Hepatocyte (in vitro differentiated cells): ENCODE measurements around the gene C3orf20. TPM values are rescaled to one million over a fixed set of nuclear protein-coding genes. Genes with fewer than 3 reads are reported as not detected.

Source experiments
- DNase-seq: peaks from one replicate; pipeline ENCODE4 v3.0.0-alpha.2; 2016; ENCODE audit warnings: low spot score
- H2AFZ ChIP-seq: fragments of 200-600 bp; sonication (generic); 2 replicates; pipeline ENCODE4 v1.6.0; 2016; ENCODE audit warnings: antibody characterized with exemption, mild to moderate bottlenecking
- H3K27ac ChIP-seq: fragments of 200-600 bp; sonication (generic); 2 replicates; pipeline ENCODE4 v1.5.1; 2016; ENCODE audit warnings: mild to moderate bottlenecking
- H3K27me3 ChIP-seq: fragments of 200-600 bp; sonication (generic); 2 replicates; pipeline ENCODE4 v1.6.1; 2016
- H3K36me3 ChIP-seq: fragments of 200-600 bp; sonication (generic); replicated peaks from 2 replicates; pipeline ENCODE4 v1.5.1; 2016; ENCODE audit warnings: low read depth; ENCODE audit not compliant: insufficient read depth
- H3K4me1 ChIP-seq: fragments of 200-600 bp; sonication (generic); 2 replicates; pipeline ENCODE4 v1.5.1; 2016; ENCODE audit warnings: mild to moderate bottlenecking, moderate library complexity; ENCODE audit not compliant: insufficient read depth
- H3K4me2 ChIP-seq: fragments of 200-600 bp; sonication (generic); 2 replicates; pipeline ENCODE4 v1.6.0; 2016
- H3K4me3 ChIP-seq: fragments of 200-600 bp; sonication (generic); 2 replicates; pipeline ENCODE4 v1.5.1; 2016; ENCODE audit warnings: mild to moderate bottlenecking
- H3K79me2 ChIP-seq: fragments of 200-600 bp; sonication (generic); 2 replicates; pipeline ENCODE4 v1.6.0; 2017; ENCODE audit warnings: mild to moderate bottlenecking
- H3K9me2 ChIP-seq: fragments of 200-600 bp; sonication (generic); replicated peaks from 2 replicates; pipeline ENCODE4 v1.6.0; 2017; ENCODE audit warnings: mild to moderate bottlenecking; ENCODE audit not compliant: insufficient read depth
- H3K9me3 ChIP-seq: fragments of 200-600 bp; sonication (generic); 2 replicates; pipeline ENCODE4 v1.5.1; 2016; ENCODE audit warnings: low read depth, mild to moderate bottlenecking
- H4K20me1 ChIP-seq: fragments of 200-600 bp; sonication (generic); 2 replicates; pipeline ENCODE4 v1.6.0; 2016; ENCODE audit warnings: mild to moderate bottlenecking; ENCODE audit not compliant: insufficient read depth, poor library complexity, severe bottlenecking
- CTCF ChIP-seq: fragments of 200-600 bp; sonication (generic); IDR thresholded peaks from 2 replicates; pipeline ENCODE4 v1.5.1; 2016; ENCODE audit warnings: antibody characterized with exemption, mild to moderate bottlenecking; ENCODE audit not compliant: poor library complexity
- EZH2 ChIP-seq: fragments of 200-600 bp; sonication (generic); IDR thresholded peaks from 2 replicates; pipeline ENCODE4 v1.6.1; 2016; ENCODE audit warnings: antibody characterized with exemption, mild to moderate bottlenecking, borderline replicate concordance
- EZH2phosphoT487 ChIP-seq: fragments of 200-600 bp; sonication (generic); IDR thresholded peaks from one replicate; pipeline ENCODE4 v1.6.1; 2018; ENCODE audit warnings: antibody characterized with exemption, mild to moderate bottlenecking, low read depth, moderate library complexity; ENCODE audit not compliant: unreplicated experiment, severe bottlenecking
- WGBS: methylation state at CpG from one replicate; pipeline ENCODE4 v1.1.6; 2016; ENCODE audit warnings: low lambda C conversion rate; ENCODE audit errors: missing lambda C conversion rate; 5-methylcytosine and 5-hydroxymethylcytosine counted together
- polyA plus RNA-seq: library from polyadenylated mRNA; unstranded; fragments of >200 nt; fragmentation: Nextera tagmentation; extraction: Ambion mirVana; gene quantifications from 2 replicates; pipeline ENCODE4 v1.2.1, GENCODE V29; 2016
- total RNA-seq: library from RNA; depleted of rRNA; stranded (reverse); fragments of >200 nt; gene quantifications from 2 replicates; pipeline ENCODE4 v1.2.3, GENCODE V29; 2014

C3orf20 gene
- total and polyA plus RNA-seq, 2 experiments from 2014 or later, result 0.07 TPM; not detected in 1

- Histone ChIP-seq H3K4me1 (no peaks in the 10 kb centered on the region), H3K9me3 (no peaks in the 10 kb centered on the region), H3K79me2 (peaks cover 20% of the 10 kb centered on the region), H4K20me1 (no peaks in the 10 kb centered on the region), H3K36me3 (peaks cover 3% of the 10 kb centered on the region), H3K9me2 (no peaks in the 10 kb centered on the region), H2AFZ (no peak overlapping the region), H3K4me3 (no peak overlapping the region), H3K27me3 (no peaks in the 10 kb centered on the region), H3K4me2 (no peak overlapping the region), H3K27ac (no peak overlapping the region)
- no peak for DNase-seq
- 69% methylated on average over 2 of the region's 2 CpGs for WGBS
- no peak for TF ChIP-seq EZH2
Measured at GRCh38 chr3:14658978-14659377, 16.0 kb upstream of the C3orf20 start.

DNA sequence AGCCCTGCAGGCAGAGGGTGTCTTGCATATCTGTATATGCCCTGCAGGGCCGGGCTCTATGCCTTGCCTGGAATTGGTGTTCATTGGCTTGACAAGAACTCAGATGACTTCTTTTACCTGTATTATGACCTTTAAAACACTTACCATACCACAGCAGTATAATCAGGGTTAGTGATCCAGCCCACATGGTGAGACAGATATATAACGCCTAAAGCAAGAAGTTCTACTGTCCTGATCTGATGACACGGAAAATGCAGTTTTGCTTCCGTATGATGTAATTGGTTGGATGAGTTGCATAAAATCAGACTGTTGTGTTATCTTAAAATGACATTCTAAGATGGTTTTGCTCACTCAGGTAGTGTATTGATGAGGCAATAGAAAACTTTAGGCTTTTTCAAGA is 14.0 kb upstream of the C3orf20 start:
- H4K20me1 ChIP-seq, result no peaks in the 10 kb centered on the region
- no peak overlapping the region for H3K27ac ChIP-seq
- H3K9me3 ChIP-seq, result no peaks in the 10 kb centered on the region
- peaks cover 4% of the 10 kb centered on the region for H3K36me3 ChIP-seq
- no peak for DNase-seq
- H3K9me2 ChIP-seq, result no peaks in the 10 kb centered on the region
- no peak for TF ChIP-seq CTCF
- no peak for TF ChIP-seq EZH2phosphoT487
- no peak for TF ChIP-seq EZH2
- H3K4me3 ChIP-seq, result no peak overlapping the region
- no peak overlapping the region for H3K4me2 ChIP-seq
- peaks cover 15% of the 10 kb centered on the region for H3K79me2 ChIP-seq
- H3K4me1 ChIP-seq, result peaks cover under 1% of the 10 kb centered on the region
- H2AFZ ChIP-seq, result no peak overlapping the region
- no peaks in the 10 kb centered on the region for H3K27me3 ChIP-seq
- 93% methylated on average over 4 of the region's 4 CpGs for WGBS

- Histone ChIP-seq H3K4me2 (no peak overlapping the region), H3K9me2 (no peaks in the 10 kb centered on the region), H3K4me3 (no peak overlapping the region), H4K20me1 (no peaks in the 10 kb centered on the region), H3K4me1 (peaks cover 15% of the 10 kb centered on the region), H3K36me3 (peaks cover 4% of the 10 kb centered on the region), H2AFZ (no peak overlapping the region), H3K27ac (no peak overlapping the region), H3K9me3 (no peaks in the 10 kb centered on the region), H3K27me3 (no peaks in the 10 kb centered on the region), H3K79me2 (peaks cover 11% of the 10 kb centered on the region)
- TF ChIP-seq EZH2phosphoT487 (no peak), CTCF (no peak), EZH2 (no peak)
- no peak for DNase-seq
- 80% methylated on average over 5 of the region's 5 CpGs for WGBS
Measured at GRCh38 chr3:14663396-14664135, 11.4 kb upstream of the C3orf20 start.

DNA sequence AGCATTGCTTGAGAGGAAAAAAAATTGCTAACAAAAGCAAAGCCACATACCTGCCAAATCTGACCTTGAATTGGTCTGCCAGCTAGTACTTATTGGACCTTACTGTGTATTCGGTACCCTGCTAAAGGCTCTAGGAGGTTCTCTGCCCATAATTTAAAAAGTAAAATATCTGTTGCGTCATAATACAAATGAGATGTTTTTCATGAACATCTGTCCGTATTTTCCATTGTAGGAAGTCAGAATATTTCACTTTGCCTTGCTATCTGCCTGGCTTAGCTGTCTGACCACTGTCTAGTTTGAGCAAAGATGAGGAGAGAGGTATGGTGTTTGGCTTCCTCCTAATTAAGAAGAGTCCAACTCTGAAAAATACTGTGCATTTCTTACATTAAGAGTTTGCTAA is 10.8 kb upstream of the C3orf20 start:
- no peak overlapping the region for H3K4me3 ChIP-seq
- no peaks in the 10 kb centered on the region for H3K9me2 ChIP-seq
- H3K27me3 ChIP-seq, result no peaks in the 10 kb centered on the region
- no peaks in the 10 kb centered on the region for H4K20me1 ChIP-seq
- DNase-seq, result no peak
- no peak overlapping the region for H3K4me2 ChIP-seq
- 92% methylated on average over 3 of the region's 3 CpGs for WGBS
- H3K9me3 ChIP-seq, result no peaks in the 10 kb centered on the region
- H3K27ac ChIP-seq, result no peak overlapping the region
- peaks cover 4% of the 10 kb centered on the region for H3K36me3 ChIP-seq
- peaks cover 11% of the 10 kb centered on the region for H3K79me2 ChIP-seq
- TF ChIP-seq CTCF, result no peak
- no peak for TF ChIP-seq EZH2phosphoT487
- no peak for TF ChIP-seq EZH2
- H3K4me1 ChIP-seq, result peaks cover 15% of the 10 kb centered on the region
- no peak overlapping the region for H2AFZ ChIP-seq
